ENCODE measurements around the gene KRTAP10-8.
"Not testable (repeated sequence)": the region's sequence is repeated elsewhere in the genome, so short reads cannot be mapped to it uniquely, and the experiment has no call there.

The KRTAP10-8 gene

GRCh38 chr21:44612029-44612486 lies at the start of gene KRTAP10-8:
TSS of gene KRTAP10-8 (plus strand) at chr21:44612079. CDS start at chr21:44612101, 22 bp downstream.
- no peak for DNase-seq (ENCODE audit: low read depth, low spot score)

- no peak for DNase-seq (ENCODE audit: low read depth, low spot score)
Measured at GRCh38 chr21:44564099-44564498, 47.8 kb upstream of the KRTAP10-8 start.

DNA sequence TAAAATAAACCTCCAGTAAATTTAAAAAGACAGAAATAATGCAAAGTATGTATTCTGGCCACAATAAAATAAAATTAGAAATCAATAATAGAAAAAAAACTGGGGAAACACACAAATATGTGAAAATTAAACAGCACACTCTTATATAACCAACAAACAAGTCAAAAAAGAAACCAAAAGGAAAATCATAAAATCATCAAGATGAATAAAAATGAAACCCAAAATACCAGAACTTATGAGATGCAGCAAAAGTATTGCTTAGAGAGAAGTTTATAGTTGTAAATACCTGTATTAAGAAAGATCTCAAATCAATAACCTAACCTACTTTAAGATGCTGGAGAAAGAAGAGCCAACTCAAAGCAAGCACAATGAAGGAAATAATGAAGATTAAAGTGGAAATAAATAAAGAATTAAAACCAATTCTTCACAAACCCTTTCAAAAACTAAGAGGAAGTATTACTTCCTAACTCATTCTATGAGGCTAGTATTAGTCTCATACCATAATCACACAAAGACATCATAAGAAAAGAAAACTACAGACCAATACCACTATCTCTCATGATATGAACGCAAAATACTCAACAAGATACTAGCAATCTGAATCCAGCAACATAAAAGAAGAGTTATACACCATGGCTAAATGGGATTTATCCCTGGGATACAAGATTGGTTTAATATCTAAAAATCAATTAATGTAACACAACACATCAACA lies 46.8 kb upstream of the KRTAP10-8 start:
- DNase-seq (ENCODE audit: low read depth, low spot score): no peak

DNA sequence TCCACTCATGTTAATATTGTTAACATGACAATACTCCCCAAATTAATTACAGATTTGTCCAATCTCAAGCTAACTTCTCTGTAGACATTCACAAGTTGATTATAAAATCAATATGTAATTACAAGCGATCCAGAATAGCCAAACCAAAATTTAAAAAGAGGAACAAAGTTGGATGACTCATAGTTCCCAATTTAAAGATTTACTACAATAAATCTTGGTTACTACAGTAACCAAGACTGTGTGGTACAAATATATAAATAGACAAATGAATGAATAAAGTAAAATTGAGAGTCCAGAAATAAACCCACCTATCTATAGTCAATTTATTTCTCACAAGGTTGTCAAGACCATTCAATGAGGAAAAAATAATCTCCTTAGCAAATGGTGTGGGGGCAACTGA lies 45.5 kb upstream of the KRTAP10-8 start:
- no peak for DNase-seq (ENCODE audit: low read depth, low spot score)

- DNase-seq (ENCODE audit: low read depth, low spot score): no peak
Measured at GRCh38 chr21:44567481-44568171, 44.3 kb upstream of the KRTAP10-8 start.

DNA sequence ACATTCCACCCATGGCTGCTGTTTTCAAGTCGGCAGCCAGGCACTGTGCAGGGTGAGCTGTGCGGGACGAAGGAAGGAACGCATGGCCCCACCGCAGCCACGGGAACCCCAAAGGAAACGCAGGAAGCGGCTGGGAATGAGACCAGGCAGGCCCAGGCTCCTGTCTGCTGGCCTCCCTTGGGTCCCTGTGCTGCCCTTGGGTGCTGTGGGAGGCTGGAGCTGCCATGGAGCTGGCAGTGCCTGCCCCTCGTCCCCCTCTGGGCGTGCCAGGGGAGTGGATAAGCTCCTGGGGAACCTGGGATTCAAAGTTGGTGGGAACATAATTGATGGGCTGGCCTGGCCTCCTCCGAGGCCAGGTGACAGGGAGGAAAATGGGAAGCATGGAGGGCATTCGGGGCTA lies 43.6 kb upstream of the KRTAP10-8 start:
- no peak for DNase-seq (ENCODE audit: low read depth, low spot score)

DNA sequence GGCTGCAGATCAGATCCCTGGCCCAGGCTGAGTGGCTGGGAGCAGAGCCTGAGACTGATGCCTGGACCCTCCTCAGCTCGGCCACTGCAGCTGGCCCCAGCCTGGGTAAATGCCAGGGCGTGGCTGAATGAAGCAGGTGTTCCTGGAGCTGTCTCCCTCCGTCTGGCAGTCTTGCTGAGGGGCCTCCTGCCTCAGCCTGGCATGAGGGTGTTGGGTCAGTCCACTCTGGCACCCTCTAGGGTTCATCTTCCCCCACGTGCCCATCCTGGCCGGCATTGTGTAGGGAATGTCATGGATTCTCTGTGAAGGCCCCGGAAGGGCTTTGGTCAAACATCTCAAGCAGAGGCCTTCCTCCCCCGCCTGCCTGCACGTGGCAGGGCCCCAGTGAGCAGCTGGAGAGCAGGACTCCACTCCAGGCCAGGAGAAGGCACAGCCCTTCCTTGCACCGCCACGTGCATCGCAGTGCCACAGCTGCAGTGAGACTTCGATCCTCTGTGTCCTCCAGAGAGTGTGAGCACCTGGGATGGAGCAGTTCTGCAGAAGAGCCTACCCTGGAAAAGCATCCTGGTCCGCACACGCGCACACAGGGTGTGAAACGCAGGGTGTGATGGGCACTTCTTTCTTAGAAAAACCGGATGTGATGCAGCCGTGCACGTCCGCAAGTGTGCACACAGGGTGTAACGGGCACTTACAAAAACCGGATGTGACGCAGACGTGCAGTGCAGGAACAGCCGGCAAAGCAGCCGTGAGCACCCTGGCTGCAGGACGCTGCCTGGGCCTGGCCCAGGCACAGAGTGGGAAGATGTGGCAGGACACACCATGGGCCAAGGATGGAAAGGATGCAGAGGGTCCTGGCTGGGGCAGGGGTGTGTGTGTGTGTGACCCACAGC lies 43.0 kb upstream of the KRTAP10-8 start:
- DNase-seq (ENCODE audit: low read depth, low spot score): no peak

DNA sequence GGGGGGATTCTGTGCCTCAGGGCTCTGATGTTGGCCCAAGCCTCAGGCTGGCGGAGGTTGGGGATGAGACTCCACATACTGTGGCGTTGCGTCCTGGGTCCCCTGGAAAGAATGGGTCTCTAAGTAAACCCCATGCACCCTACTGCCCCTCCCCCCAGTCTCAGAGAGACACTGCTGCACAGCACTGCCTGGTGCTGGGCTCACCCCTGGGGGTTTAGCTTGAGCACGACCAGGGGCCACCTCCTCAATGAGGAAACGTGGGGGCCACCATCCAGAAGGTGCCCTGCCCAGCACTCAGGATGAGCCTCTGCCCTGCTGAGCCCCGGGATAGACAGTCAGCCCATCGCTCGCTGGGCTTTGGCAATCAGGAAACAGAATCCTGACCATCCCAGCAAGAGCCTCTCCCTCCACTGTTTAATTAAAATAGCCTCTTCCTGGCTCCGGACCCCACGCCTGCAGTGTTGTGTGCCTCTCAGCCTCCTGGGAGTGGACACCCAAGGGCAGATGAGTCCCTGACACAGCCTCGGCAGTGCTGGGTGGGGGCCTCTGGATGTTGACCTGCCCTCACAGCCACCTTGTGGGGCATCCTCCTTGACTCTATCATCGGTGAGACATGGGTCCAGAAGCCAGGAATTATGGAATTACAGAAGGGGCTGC lies 41.9 kb upstream of the KRTAP10-8 start:
- no peak for DNase-seq (ENCODE audit: low read depth, low spot score)

DNA sequence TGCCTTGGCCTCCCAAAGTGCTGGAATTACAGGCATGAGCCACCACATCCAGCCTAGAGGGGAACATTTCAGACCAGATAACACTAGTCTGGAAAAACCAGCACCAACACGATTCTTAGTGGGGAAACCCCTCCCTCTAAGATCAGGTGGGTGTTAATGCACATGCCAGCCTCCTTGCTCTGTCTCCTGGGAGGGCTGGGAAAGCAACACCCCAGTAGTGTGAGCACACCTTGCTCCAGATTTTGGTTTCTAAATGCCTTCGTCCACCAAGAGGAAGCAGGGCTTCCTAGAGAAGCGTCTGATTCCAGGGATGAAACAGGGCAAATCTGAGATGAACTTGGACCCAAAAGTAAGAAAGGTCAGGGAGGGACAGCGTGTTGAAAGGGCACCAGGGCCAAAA lies 40.6 kb upstream of the KRTAP10-8 start:
- DNase-seq (ENCODE audit: low read depth, low spot score): no peak

- DNase-seq (ENCODE audit: low read depth, low spot score): no peak
Measured at GRCh38 chr21:44571844-44572782, 39.8 kb upstream of the KRTAP10-8 start.

- no peak for DNase-seq (ENCODE audit: low read depth, low spot score)
Measured at GRCh38 chr21:44572959-44573583, 38.8 kb upstream of the KRTAP10-8 start.

DNA sequence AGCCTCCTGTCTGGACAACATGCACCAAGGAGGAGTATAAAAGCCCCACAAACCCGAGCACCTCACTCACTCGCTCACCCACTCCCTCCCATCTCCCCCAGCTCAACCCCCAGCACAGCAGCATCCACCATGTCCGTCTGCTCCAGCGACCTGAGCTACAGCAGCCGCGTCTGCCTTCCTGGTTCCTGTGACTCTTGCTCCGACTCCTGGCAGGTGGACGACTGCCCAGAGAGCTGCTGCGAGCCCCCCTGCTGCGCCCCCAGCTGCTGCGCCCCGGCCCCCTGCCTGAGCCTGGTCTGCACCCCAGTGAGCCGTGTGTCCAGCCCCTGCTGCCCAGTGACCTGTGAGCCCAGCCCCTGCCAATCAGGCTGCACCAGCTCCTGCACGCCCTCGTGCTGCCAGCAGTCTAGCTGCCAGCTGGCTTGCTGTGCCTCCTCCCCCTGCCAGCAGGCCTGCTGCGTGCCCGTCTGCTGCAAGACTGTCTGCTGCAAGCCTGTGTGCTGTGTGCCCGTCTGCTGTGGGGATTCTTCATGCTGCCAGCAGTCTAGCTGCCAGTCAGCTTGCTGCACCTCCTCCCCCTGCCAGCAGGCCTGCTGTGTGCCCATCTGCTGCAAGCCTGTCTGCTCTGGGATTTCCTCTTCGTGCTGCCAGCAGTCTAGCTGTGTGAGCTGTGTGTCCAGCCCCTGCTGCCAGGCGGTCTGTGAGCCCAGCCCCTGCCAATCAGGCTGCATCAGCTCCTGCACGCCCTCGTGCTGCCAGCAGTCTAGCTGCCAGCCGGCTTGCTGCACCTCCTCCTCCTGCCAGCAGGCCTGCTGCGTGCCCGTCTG lies 38.0 kb upstream of the KRTAP10-8 start, which contains the start of gene KRTAP10-4:
Gene KRTAP10-4 (plus strand): TSS at position 100 of the 827 bp plus-strand sequence. CDS start 30 bp downstream, at position 130.
- not testable (repeated sequence) for DNase-seq (ENCODE audit: low read depth, low spot score)

GRCh38 chr21:44574457-44575306 lies 37.2 kb upstream of the KRTAP10-8 start:
- DNase-seq (ENCODE audit: low read depth, low spot score): peak; percentile 33

GRCh38 chr21:44575307-44576024 lies 36.4 kb upstream of the KRTAP10-8 start:
- DNase-seq (ENCODE audit: low read depth, low spot score): no peak

DNA sequence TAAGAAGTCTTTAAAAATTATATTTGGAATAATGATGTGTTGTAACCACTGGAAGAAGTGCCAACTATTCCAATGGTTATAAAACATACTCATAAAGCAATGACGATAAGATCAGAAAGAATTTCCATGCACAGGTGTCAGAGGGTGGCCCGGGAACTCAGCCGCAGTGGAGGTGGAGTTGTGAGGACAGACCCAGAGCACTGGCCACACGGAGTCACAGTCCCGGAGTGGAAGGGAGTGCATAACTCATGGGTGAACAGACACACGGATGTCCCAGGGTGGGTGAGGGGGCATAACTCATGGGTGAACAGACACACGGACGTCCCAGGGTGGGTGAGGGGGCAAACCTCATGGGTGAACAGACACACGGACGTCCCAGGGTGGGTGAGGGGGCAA lies 35.9 kb upstream of the KRTAP10-8 start:
- DNase-seq (ENCODE audit: low read depth, low spot score): no peak

DNA sequence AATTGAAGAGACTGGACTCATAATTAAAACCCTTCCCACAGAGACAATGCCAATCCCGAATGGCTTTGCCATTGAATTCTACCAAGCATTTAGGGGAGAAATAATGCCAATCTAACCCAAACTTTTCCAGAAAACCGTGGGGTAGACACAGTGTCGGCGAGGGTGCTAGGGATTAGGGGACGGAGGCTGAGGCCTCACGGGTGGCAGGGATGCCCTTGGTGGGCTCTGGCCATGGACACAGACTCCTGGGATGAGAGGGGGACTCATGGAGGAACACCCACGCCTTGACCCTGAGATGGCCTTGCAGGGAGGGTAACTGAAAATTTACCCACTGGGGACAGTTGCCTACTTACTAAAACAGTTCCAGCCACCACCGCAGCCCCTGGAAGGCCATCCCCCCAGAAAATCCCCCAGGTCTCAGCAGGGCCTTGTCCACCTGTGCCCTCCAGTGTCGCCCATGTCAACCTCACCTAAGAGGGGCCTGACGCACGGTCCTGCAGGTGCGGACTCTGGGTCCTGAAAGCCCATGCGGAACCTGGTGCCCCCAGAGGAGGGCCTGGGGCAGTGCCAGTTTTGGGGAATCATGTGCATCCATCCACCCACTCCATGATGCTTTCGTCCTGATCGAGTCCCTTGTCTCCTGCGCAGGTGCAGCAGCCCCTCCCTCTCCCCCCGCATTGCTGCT lies 33.4 kb upstream of the KRTAP10-8 start:
- no peak for DNase-seq (ENCODE audit: low read depth, low spot score)

All from ELF-1 (cell line).